Endothelial cell of umbilical vein (primary cell): Measurements from ENCODE around the gene AGAP2. TPM values are rescaled to one million over a fixed set of nuclear protein-coding genes. Genes with fewer than 3 reads are reported as not detected.

Experiments
- BruUV-seq: library from RNA; stranded (reverse); fragments of 400-500 nt; replicated peaks from 2 replicates; lab custom pipeline; 2021; lab: Mats Ljungman, UMichigan
- CTCF ChIA-PET: fragments of 300-600, 350-600 bp; sonication (Branson Sonifier 250); formaldehyde crosslinking; loops from one replicate; lab custom pipeline; 2021; ENCODE audit warnings: antibody characterized with exemption, inconsistent platforms; lab: Charles Lee
- POLR2A ChIA-PET: fragments of 300-600, 350-600 bp; sonication (Branson Sonifier 250); formaldehyde crosslinking; loops from one replicate; lab custom pipeline; 2021; ENCODE audit warnings: antibody characterized with exemption, inconsistent platforms; lab: Charles Lee
- DNase-seq: peaks from one replicate; pipeline ENCODE4 v3.0.0-alpha.2; 2011; ENCODE audit warnings: low read depth, low spot score
- FAIRE-seq: peaks from 2 replicates; lab custom pipeline; 2011; peaks lifted over from hg19 to GRCh38; lab: Jason Lieb, UNC
- H2AFZ ChIP-seq: 2 replicates; pipeline ENCODE4 v1.6.0; 2012; ENCODE audit warnings: low read depth, low read length, control low read depth, inconsistent platforms
- H3K27ac ChIP-seq: 2 replicates; pipeline ENCODE4 v1.5.1; 2011; ENCODE audit warnings: low read depth, mild to moderate bottlenecking, control low read depth, low read length, moderate library complexity; ENCODE audit not compliant: insufficient read depth
- H3K27me3 ChIP-seq, 2 experiments: 2 replicates each; pipeline versions ENCODE4 v1.6.0 to v1.6.1; 2011; ENCODE audit warnings: low read length in 2 of 2, mixed read lengths in 1 of 2; ENCODE audit not compliant: control insufficient read depth in 2 of 2, insufficient read depth in 2 of 2
- H3K36me3 ChIP-seq, 2 experiments: 2 replicates in 1 of 2; 3 replicates in 1 of 2; pipeline ENCODE4 v1.5.1; 2011; ENCODE audit warnings: low read length in 2 of 2, mild to moderate bottlenecking in 1 of 2, moderate library complexity in 1 of 2; ENCODE audit not compliant: control insufficient read depth in 2 of 2, insufficient read depth in 2 of 2; ENCODE audit errors: extremely low read depth in 1 of 2
- H3K4me1 ChIP-seq: 3 replicates; pipeline ENCODE4 v1.5.1; 2011; ENCODE audit warnings: mild to moderate bottlenecking, low read length; ENCODE audit not compliant: control insufficient read depth, insufficient read depth; ENCODE audit errors: extremely low read depth
- H3K4me2 ChIP-seq: 2 replicates; pipeline ENCODE4 v1.6.1; 2011; ENCODE audit warnings: low read length, control low read depth, mixed read lengths; ENCODE audit not compliant: insufficient read depth
- H3K4me3 ChIP-seq, 3 experiments: fragments of 200-600 bp in 1 of 3; sonication (generic), shearing (Covaris generic) in 1 of 3; replicated peaks in 1 of 3; 2 replicates each; pipeline ENCODE4 v1.5.1; 2011 to 2016; ENCODE audit warnings: control low read depth in 3 of 3, low read length in 3 of 3, mild to moderate bottlenecking in 2 of 3, inconsistent platforms in 1 of 3, low read depth in 1 of 3, moderate library complexity in 1 of 3; ENCODE audit not compliant: insufficient read depth in 1 of 3
- H3K79me2 ChIP-seq: 2 replicates; pipeline ENCODE4 v1.6.0; 2012; ENCODE audit warnings: low read length, inconsistent platforms; ENCODE audit not compliant: control insufficient read depth, insufficient read depth
- H3K9ac ChIP-seq: replicated peaks from 2 replicates; pipeline ENCODE3; 2011; ENCODE audit warnings: low read length, control low read depth; ENCODE audit not compliant: insufficient read depth; ENCODE audit errors: extremely low read depth
- H3K9me1 ChIP-seq: replicated peaks from 3 replicates; pipeline ENCODE4 v1.6.0; 2011; ENCODE audit warnings: mild to moderate bottlenecking, low read length; ENCODE audit not compliant: control insufficient read depth, insufficient read depth; ENCODE audit errors: extremely low read depth
- H3K9me3 ChIP-seq: replicated peaks from 2 replicates; pipeline ENCODE4 v1.5.1; 2012; ENCODE audit warnings: low read length, inconsistent platforms; ENCODE audit not compliant: control insufficient read depth, insufficient read depth
- H4K20me1 ChIP-seq: replicated peaks from 2 replicates; pipeline ENCODE3; 2011; ENCODE audit warnings: mild to moderate bottlenecking, low read length; ENCODE audit not compliant: control insufficient read depth, insufficient read depth; ENCODE audit errors: extremely low read depth
- CTCF ChIP-seq, 2 donors: IDR thresholded peaks; 1 replicate in 1 of 2; 2 replicates in 1 of 2; pipeline ENCODE4 v1.5.1; 2011; ENCODE audit warnings: low read length in 2 of 2, mild to moderate bottlenecking in 2 of 2, moderate library complexity in 2 of 2, control low read depth in 1 of 2, inconsistent platforms in 1 of 2, low read depth in 1 of 2; ENCODE audit not compliant: insufficient read depth in 1 of 2; ENCODE audit errors: extremely low read depth in 1 of 2
- EZH2 ChIP-seq: IDR thresholded peaks from 2 replicates; pipeline ENCODE4 v1.6.1; 2012; ENCODE audit warnings: borderline replicate concordance, low read depth, mild to moderate bottlenecking, moderate library complexity, low read length, inconsistent platforms; ENCODE audit not compliant: severe bottlenecking
- FOS ChIP-seq: IDR thresholded peaks from 2 replicates; pipeline ENCODE4 v1.6.1; 2011; ENCODE audit warnings: mild to moderate bottlenecking, low read length, moderate library complexity, borderline replicate concordance; ENCODE audit not compliant: insufficient read depth
- JUN ChIP-seq: IDR thresholded peaks from 2 replicates; pipeline ENCODE4 v1.6.1; 2011; ENCODE audit warnings: borderline replicate concordance, low read depth; ENCODE audit not compliant: insufficient read length, insufficient read depth
- MAX ChIP-seq: IDR thresholded peaks from 2 replicates; pipeline ENCODE4 v1.6.1; 2011; ENCODE audit not compliant: insufficient read depth, insufficient read length
- POLR2A ChIP-seq: IDR thresholded peaks from 2 replicates; pipeline ENCODE4 v1.6.1; 2012; ENCODE audit warnings: low read depth, mild to moderate bottlenecking, control low read depth, low read length
- POLR2AphosphoS5 ChIP-seq: IDR thresholded peaks from 2 replicates; pipeline ENCODE4 v1.6.1; 2012; ENCODE audit warnings: low read depth, mild to moderate bottlenecking, control low read depth, low read length, moderate library complexity; ENCODE audit not compliant: insufficient read depth
- dilution Hi-C: fragments of 300-500 bp; cut with MboI; formaldehyde crosslinking; loops from one replicate; pipeline ENCODE4 v1.15.0; 2019; ENCODE audit warnings: low sequenced_read_pairs; ENCODE audit not compliant: extremely low pct_ligation_motif_present
- intact Hi-C: fragments of 100-400 bp; cut with micrococcal nuclease; formaldehyde crosslinking; loops from one replicate; pipeline ENCODE4 v1.10.0; 2022
- polyA plus RNA-seq, 4 experiments: library from polyadenylated mRNA; depleted of rRNA in 3 of 4; stranded (reverse) in 3 of 4; unstranded in 1 of 4; fragments of >200 nt; gene quantifications; 2 replicates each; pipeline versions ENCODE4 v1.2.1 to v1.2.3, GENCODE V29; 2011 to 2012; ENCODE audit warnings: missing spikeins in 1 of 4
- total RNA-seq: library from RNA; stranded (reverse); gene quantifications from 2 replicates; pipeline ENCODE4 v1.2.3, GENCODE V29; 2021

AGAP2 gene
- total and polyA plus RNA-seq, 2 donors (not counting 3 experiments of a cell fraction or from before 2014, with no cell fraction given): 0.04 to 0.24 TPM

GRCh38 chr12:57745485-57745881, 6.9 kb upstream of the AGAP2 start:
- DNase-seq: no peak
- BruUV-seq: TSS peak; percentile 35
- Histone ChIP-seq H4K20me1 (no peaks in the 10 kb centered on the region), H3K9ac (peak overlapping the region; percentile 88), H3K9me1 (no peaks in the 10 kb centered on the region), H3K79me2 (peaks cover 4% of the 10 kb centered on the region), H3K4me2 (peak overlapping the region; percentile 76), H3K4me3 (peak overlapping the region; percentile 44 to 88 (median 75)), H3K27ac (peak overlapping the region; percentile 68), H3K36me3 (peaks cover 4 to 18% of the 10 kb centered on the region in 2 experiments), H3K4me1 (peaks cover 10% of the 10 kb centered on the region), H3K27me3 (peaks cover 8 to 10% of the 10 kb centered on the region in 2 experiments), H2AFZ (no peak overlapping the region), H3K9me3 (no peaks in the 10 kb centered on the region)
- dilution Hi-C loops (no loop called here), intact Hi-C loops (no loop called here)
- ChIA-PET CTCF (interaction anchor here (1.3 to 2.6 kb wide), 5 partner anchors 10 to 19 kb away, joined by 5 to 20 read pairs (median 5); no protein-coding TSS in a partner anchor), POLR2A (interaction anchor here (1.2 kb wide), 1 partner anchor 27 kb away, joined by 4 read pairs; the partner anchor contains the start of genes EEF1AKMT3 and METTL1)
- FAIRE-seq: peak; percentile 31
- no peak for TF ChIP-seq JUN

- Histone ChIP-seq H4K20me1 (no peaks in the 10 kb centered on the region), H3K27me3 (peaks cover 14 to 16% of the 10 kb centered on the region in 2 experiments), H2AFZ (peak within 1 kb of the TSS; percentile 44), H3K4me1 (peaks cover 10% of the 10 kb centered on the region), H3K36me3 (peaks cover 4 to 14% of the 10 kb centered on the region in 2 experiments), H3K4me2 (peak within 1 kb of the TSS; percentile 76), H3K27ac (peak within 1 kb of the TSS; percentile 68), H3K9ac (peak within 1 kb of the TSS; percentile 88), H3K4me3 (peak within 1 kb of the TSS; percentile 44 to 88 (median 75)), H3K9me3 (no peaks in the 10 kb centered on the region), H3K9me1 (no peaks in the 10 kb centered on the region), H3K79me2 (no peaks in the 10 kb centered on the region)
- intact Hi-C loops: no loop called here
- no TSS peak for BruUV-seq
- ChIA-PET CTCF (interaction anchor here (1.3 to 2.6 kb wide), 5 partner anchors 9 to 19 kb away, joined by 5 to 20 read pairs (median 5); no protein-coding TSS in a partner anchor), POLR2A (interaction anchor here (0.5 to 1.2 kb wide), 3 partner anchors 27 to 198 kb away, joined by 3 to 8 read pairs (median 4); partner anchors contain the start of genes EEF1AKMT3 and METTL1)
- DNase-seq (peak; percentile 97), FAIRE-seq (peak; percentile 99)
- no peak for TF ChIP-seq MAX
- no peak for TF ChIP-seq EZH2
- TF ChIP-seq POLR2A: peak; percentile 48
- peak; percentile 67 for TF ChIP-seq POLR2AphosphoS5
- TF ChIP-seq CTCF (IDR thresholded peaks at IDR 0.05; ENCODE audit: extremely low read depth in 1 of 2, insufficient read depth in 1 of 2, low read depth in 1 of 2, low read length in 2 of 2): no peak
- peak; percentile 70 for TF ChIP-seq JUN
- TF ChIP-seq FOS: no peak
- dilution Hi-C loops: no loop called here
Observed at GRCh38 chr12:57744777-57745484, 6.4 kb upstream of the AGAP2 start, which contains the start of gene TSPAN31. TSS of gene TSPAN31 (plus strand) at chr12:57745039. CDS start at chr12:57745155, 116 bp downstream.
